DLD1 (cell line): ENCODE data around the gene CXCL5.
"Not testable (repeated sequence)": the region's sequence is repeated elsewhere in the genome, so short reads cannot be mapped to it uniquely, and the experiment has no call there.

ENCODE experiments used
- in situ Hi-C: cut with HindIII; loops from 2 replicates; pipeline ENCODE4 v1.10.0; 2017; ENCODE audit warnings: low sequenced_read_pairs

CXCL5 gene

DNA sequence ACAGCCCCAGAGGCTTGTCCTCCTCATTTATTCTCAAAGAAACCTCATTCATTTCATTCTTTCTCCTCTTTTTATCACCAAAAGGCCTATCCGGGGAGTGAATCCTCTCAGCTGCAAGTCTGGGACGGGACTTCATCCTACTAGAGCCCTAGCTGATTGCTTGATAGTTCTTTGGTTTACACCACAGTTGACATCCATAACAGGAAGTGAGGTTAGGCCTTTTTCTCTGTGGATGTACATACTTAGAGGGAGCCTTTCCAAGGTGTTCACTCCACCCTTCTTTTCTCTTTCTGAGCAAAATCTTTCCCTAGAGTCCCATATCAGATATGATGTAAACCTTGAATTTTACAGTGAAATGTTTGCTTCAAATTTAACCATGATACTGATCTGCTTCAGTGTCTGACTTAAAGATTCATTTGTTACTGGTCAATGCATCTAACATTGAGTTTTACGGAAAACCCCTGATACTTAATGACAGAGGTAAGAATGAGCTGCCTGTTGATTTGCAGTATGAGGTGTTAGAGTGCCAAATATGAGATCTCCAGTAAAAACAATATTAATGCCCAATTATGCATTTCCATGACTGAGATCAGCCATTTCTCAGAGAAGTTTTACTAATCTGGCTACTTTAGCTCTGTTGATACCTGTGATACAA, 16.8 kb upstream of the CXCL5 start:
- in situ Hi-C loops = no loop called here

GRCh38 chr4:74014332-74014731, 15.9 kb upstream of the CXCL5 start:
- in situ Hi-C loops = no loop called here

- in situ Hi-C loops = no loop called here
Measured at GRCh38 chr4:74013264-74013663, 14.8 kb upstream of the CXCL5 start.

- in situ Hi-C loops = no loop called here
Measured at GRCh38 chr4:74012130-74012529, 13.7 kb upstream of the CXCL5 start.

DNA sequence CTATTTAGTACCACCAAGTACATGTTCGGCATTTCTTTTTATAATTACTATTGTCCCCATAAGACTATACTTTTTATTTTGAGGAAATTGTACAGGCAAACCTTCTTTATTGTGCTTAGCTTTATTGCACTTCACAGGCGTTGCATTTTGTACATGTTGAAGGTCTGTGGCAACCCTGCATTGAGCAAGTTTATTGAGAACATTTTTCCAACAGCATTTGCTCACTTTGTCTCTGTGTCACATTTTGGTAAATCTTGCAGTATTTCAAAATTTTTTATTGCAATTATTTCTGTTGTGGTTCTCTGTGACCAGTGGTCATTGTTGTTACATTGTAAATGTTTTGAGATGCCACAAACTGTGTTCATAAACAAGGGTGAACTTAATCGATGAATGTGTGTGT, 10.8 kb upstream of the CXCL5 start:
- in situ Hi-C loops = no loop called here

DNA sequence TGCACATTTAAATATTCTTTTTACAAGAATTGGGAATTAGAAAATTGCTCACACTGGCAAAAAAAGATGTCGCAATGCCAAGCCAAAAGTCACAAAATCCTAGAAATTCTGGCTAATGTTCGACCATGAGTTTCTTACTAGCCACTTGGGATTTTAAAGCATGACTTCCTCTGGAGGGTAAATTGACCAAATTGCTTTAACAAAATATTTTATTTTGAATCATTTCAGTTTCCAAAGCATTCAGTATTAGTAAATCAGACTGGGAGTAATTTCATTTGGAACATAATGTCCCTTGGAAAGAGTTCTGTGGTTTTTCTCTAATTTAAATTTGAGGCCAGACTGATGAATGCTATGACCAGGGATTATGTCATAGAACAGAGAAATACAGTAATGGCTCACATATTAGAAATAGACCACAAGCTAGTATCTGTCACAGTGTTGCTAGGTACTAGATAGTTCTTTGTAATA, 7.6 kb upstream of the CXCL5 start:
- in situ Hi-C loops = no loop called here

- in situ Hi-C loops = no loop called here
Measured at GRCh38 chr4:74005528-74005927, 7.1 kb upstream of the CXCL5 start.

GRCh38 chr4:74004668-74005067, 6.2 kb upstream of the CXCL5 start:
- in situ Hi-C loops = no loop called here

GRCh38 chr4:74000301-74000700, 1.8 kb upstream of the CXCL5 start:
- in situ Hi-C loops = no loop called here

GRCh38 chr4:73992050-73992449, 6.4 kb downstream of the CXCL5 start:
- in situ Hi-C loops = no loop called here

GRCh38 chr4:73991742-73992000, 6.8 kb downstream of the CXCL5 start:
- in situ Hi-C loops = no loop called here

- in situ Hi-C loops = no loop called here
Measured at GRCh38 chr4:73990988-73991741, 7.3 kb downstream of the CXCL5 start.

GRCh38 chr4:73989928-73990327, 8.5 kb downstream of the CXCL5 start:
- in situ Hi-C loops = no loop called here

GRCh38 chr4:73989031-73989430, 9.4 kb downstream of the CXCL5 start:
- in situ Hi-C loops = no loop called here

- in situ Hi-C loops = no loop called here
Measured at GRCh38 chr4:73988061-73988460, 10.4 kb downstream of the CXCL5 start, which contains the start of gene PPBP. TSS of gene PPBP (minus strand) at chr4:73988190. CDS start at chr4:73988103, 87 bp downstream.

DNA sequence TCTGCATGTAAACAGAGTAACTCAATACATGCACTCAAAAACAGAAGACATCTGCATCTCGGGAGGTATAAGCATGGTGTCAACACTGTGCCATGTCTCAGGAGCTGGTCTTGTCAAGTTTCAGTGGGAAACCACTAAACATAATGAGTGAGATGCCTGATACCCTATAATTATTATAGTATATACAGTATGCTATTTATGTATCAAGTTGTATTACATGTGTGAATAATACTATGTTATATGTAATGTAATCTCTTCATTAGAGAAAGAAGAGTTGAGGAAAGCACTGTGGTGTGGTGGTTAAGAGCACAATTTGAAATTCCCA, 13.0 kb downstream of the CXCL5 start:
- in situ Hi-C loops = no loop called here

DNA sequence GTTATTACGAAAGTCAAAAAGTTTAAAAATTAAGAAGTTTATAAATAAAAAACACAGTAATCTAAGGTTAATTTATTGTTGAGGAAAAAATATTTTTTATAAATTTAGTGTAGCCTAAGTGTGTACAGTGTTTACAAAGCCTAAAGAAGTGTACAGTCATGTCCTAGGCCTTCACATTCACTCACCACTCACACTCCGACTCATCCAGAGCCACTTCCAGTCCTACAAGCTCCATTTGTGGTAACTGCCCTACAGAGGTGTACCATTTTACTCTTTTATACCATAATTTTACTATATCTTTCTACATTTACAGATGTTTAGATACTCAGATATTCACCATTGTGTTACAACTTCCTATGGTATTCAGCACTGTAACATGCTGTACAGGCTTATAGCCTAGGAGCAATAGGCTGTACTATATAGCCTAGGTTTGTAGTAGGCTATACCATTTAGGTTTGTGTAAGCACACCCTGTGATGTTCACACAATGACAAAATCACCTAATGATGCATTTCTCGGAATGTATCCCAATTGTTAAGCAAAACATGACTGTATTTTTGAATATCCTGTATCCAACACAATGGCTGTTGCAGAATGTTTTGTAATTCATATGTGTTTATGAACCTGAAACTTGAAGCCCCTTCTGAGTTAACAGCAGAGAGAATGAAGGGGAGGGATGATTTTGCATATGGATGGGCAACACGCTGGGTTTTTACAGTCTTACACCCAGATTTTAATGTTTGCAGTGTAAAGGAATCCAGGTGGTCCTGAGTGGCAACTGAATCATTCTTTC, 13.5 kb downstream of the CXCL5 start:
- in situ Hi-C loops = no loop called here

DNA sequence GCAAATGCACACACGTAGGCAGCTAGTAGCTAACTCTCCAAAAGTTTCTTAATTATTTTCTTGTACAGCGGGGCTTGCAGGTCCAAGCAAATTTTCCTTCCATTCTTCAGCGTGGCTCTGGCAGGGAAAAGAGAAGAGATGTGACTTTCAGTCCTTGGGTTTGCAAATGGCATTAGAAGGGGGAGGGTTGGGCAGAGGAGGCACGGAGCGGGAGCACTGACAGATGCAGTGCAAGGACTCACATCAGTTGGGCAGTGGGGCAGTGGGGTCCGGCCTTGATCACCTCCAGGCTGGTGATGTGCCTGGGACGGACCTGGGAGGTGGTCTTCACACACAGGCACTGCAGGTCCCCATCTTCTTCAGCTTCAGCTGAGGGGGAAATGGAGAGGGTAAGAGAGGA, 17.3 kb downstream of the CXCL5 start:
- in situ Hi-C loops = not testable (repeated sequence)

DNA sequence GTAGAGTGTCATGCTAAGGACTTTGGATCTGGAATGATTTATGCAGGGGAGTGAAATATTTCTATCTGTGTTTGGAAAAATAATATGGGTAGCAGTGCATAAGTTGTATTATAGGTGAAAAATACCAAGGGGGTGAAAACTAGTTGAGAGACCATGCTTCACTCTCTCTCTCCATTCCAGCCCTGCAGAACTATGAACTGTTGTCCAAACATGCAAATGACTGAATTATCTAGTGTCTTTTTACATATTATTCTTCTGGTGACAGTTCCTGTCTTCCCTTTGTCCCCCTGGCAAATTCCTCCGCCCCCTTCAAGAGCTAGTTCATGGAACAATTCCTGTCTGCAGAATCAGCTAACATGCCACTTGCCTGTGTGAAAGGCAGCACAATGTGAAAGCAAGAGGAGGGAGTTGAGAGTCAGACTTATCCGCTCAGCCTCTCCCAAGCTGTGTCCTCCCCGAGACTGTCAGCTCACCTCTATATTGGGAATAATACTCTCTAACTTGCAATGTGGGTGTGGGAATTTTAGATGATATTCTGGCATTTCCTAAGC, 19.0 kb downstream of the CXCL5 start:
- in situ Hi-C loops = no loop called here

DNA sequence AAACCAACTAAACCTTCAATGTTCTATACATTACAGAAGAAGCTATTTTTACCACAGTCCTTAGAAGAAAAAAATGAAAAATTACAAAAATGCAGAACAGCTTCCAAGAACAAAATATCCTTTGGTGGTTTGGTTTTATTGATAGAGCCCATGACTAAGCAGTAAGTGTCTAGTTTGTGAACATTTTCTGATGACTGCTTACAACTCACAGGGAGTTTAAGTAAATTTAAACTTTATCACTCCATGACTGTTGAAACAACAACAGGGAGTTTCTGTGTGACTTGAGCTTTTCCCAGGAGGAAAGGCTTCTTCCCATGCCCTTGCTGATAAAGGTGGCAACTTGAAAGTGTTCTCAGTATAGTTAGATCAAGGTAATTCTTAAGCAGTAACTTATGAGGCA, 19.6 kb downstream of the CXCL5 start:
- in situ Hi-C loops = no loop called here

- in situ Hi-C loops = no loop called here
Measured at GRCh38 chr4:73976716-73977115, 21.8 kb downstream of the CXCL5 start.

DNA sequence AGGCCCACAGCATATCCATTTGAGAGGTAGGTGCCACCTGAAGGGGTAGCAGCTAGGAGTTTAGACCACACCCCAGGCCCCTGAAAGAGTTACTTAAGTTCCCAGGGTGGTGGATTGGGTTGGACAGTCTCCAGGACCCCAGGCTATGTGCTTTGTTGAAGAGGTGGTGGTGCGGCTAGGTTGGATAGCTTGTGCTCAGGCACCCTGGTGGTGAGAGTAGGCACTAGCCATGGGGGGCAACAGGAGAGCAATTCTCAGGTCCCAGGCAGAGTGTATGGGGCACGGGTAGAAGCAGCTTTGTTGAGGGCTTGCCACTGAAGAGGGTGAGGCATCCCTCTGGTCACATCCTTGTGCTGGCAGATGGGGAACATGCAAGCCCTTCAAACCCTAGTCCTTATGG, 22.3 kb downstream of the CXCL5 start:
- in situ Hi-C loops = no loop called here
